Neural progenitor cell (in vitro differentiated cells): Measurements from ENCODE around the gene RAB15. TPM values are rescaled to one million over a fixed set of nuclear protein-coding genes. Genes with fewer than 3 reads are reported as not detected.

Experiments
- DNase-seq: peaks from one replicate; pipeline ENCODE4 v3.0.0-alpha.2; 2016; ENCODE audit warnings: low spot score
- H2AFZ ChIP-seq: fragments of 200-600 bp; sonication (generic); replicated peaks from 2 replicates; pipeline ENCODE4 v1.6.1; 2016; ENCODE audit warnings: antibody characterized with exemption
- H3F3A ChIP-seq: fragments of 200-600 bp; sonication (generic); 2 replicates; pipeline ENCODE4 v1.6.1; 2016; ENCODE audit warnings: antibody characterized with exemption, low read depth
- H3K27ac ChIP-seq: fragments of 200-600 bp; sonication (generic); 2 replicates; pipeline ENCODE4 v1.5.1; 2016; ENCODE audit warnings: mild to moderate bottlenecking
- H3K27me3 ChIP-seq: fragments of 200-600 bp; sonication (generic); 2 replicates; pipeline ENCODE4 v1.6.1; 2016; ENCODE audit warnings: mild to moderate bottlenecking, moderate library complexity
- H3K36me3 ChIP-seq: fragments of 200-600 bp; sonication (generic); 2 replicates; pipeline ENCODE4 v1.5.1; 2016
- H3K4me1 ChIP-seq: fragments of 200-600 bp; sonication (generic); 2 replicates; pipeline ENCODE4 v1.6.1; 2016; ENCODE audit warnings: mixed run types
- H3K4me2 ChIP-seq: fragments of 200-600 bp; sonication (generic); 2 replicates; pipeline ENCODE4 v1.6.1; 2016
- H3K4me3 ChIP-seq: fragments of 200-600 bp; sonication (generic); 2 replicates; pipeline ENCODE4 v1.5.1; 2016
- H3K79me2 ChIP-seq: fragments of 200-600 bp; sonication (generic); 2 replicates; pipeline ENCODE4 v1.6.1; 2016; ENCODE audit warnings: low read depth
- H3K9ac ChIP-seq: fragments of 200-600 bp; sonication (generic); 2 replicates; pipeline ENCODE4 v1.6.1; 2016
- H3K9me3 ChIP-seq: fragments of 200-600 bp; sonication (generic); 2 replicates; pipeline ENCODE4 v1.5.1; 2016; ENCODE audit warnings: low read depth
- H4K20me1 ChIP-seq: fragments of 200-600 bp; sonication (generic); 2 replicates; pipeline ENCODE4 v1.6.1; 2016; ENCODE audit warnings: low read depth
- H3K27ac Mint-ChIP-seq: 3 replicates; pipeline ENCODE4 v1.8.0; 2021; ENCODE audit warnings: mixed read lengths
- H3K27me3 Mint-ChIP-seq: 2 replicates; pipeline ENCODE4 v1.8.0; 2022; ENCODE audit warnings: low read depth, mild to moderate bottlenecking, inconsistent platforms, moderate library complexity, mixed read lengths; ENCODE audit not compliant: insufficient read depth
- H3K36me3 Mint-ChIP-seq: 3 replicates; pipeline ENCODE4 v1.8.0; 2021; ENCODE audit warnings: mixed read lengths
- H3K4me1 Mint-ChIP-seq: 3 replicates; pipeline ENCODE4 v1.8.0; 2021; ENCODE audit warnings: mixed read lengths
- H3K4me3 Mint-ChIP-seq: 3 replicates; pipeline ENCODE4 v1.8.0; 2021; ENCODE audit warnings: mild to moderate bottlenecking, moderate library complexity, mixed read lengths
- H3K9me3 Mint-ChIP-seq: 3 replicates; pipeline ENCODE4 v1.8.0; 2020; ENCODE audit warnings: mixed read lengths
- EZH2 ChIP-seq: fragments of 200-600 bp; sonication (generic); IDR thresholded peaks from 2 replicates; pipeline ENCODE4 v1.6.1; 2017; ENCODE audit warnings: antibody characterized with exemption, mild to moderate bottlenecking, moderate library complexity
- EZH2phosphoT487 ChIP-seq: fragments of 200-600 bp; sonication (generic); IDR thresholded peaks from 2 replicates; pipeline ENCODE4 v1.6.1; 2017; ENCODE audit warnings: antibody characterized with exemption
- total RNA-seq: library from RNA; depleted of rRNA; stranded (reverse); fragments of >200 nt; gene quantifications from 2 replicates; pipeline ENCODE4 v1.2.3, GENCODE V29; 2015; ENCODE audit warnings: low replicate concordance
- TF ChIP-seq, protein P1 (sequence below): fragments of 200-600 bp; sonication (generic); IDR thresholded peaks from 2 replicates; pipeline ENCODE4 v1.5.1; 2017; ENCODE audit warnings: antibody characterized with exemption, mild to moderate bottlenecking

The RAB15 gene
- total RNA-seq, 1 donor from 2014 or later: 12.2 TPM

DNA sequence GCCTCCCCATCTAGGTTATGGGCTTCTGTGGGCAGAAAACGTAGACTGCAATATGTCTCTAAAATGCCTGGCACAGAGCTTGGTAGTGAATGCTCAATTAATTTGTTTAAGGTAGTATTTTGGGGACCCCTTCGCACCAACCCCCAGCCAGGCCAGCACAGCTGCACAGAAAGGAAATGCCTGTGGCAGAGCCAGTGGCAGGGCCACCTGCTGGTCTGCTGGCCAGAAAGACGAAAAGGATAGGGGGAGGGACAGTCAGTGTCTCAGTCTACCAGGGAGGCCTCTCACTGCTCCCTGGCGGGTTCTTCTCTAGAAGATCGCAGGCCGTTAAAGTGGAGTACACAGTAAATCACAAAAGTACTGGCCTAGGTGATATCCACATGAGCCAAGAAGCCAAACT lies 3.5 kb downstream of the RAB15 start:
- H2AFZ ChIP-seq: no peak overlapping the region
- no peak overlapping the region for H3K9ac ChIP-seq
- Mint-ChIP-seq H3K4me3 (no peak overlapping the region), H3K9me3 (no peaks in the 10 kb centered on the region), H3K27ac (no peak overlapping the region), H3K36me3 (no peaks in the 10 kb centered on the region), H3K4me1 (peaks cover 13% of the 10 kb centered on the region), H3K27me3 (no peaks in the 10 kb centered on the region)
- peaks cover 26% of the 10 kb centered on the region for H3K4me1 ChIP-seq
- no peaks in the 10 kb centered on the region for H3K36me3 ChIP-seq
- H3K27ac ChIP-seq: no peak overlapping the region
- no peaks in the 10 kb centered on the region for H3K9me3 ChIP-seq
- peaks cover 13% of the 10 kb centered on the region for H3F3A ChIP-seq
- H4K20me1 ChIP-seq: peaks cover 10% of the 10 kb centered on the region
- TF ChIP-seq EZH2phosphoT487 (no peak), EZH2 (no peak)
- TF ChIP-seq, protein P1, sequence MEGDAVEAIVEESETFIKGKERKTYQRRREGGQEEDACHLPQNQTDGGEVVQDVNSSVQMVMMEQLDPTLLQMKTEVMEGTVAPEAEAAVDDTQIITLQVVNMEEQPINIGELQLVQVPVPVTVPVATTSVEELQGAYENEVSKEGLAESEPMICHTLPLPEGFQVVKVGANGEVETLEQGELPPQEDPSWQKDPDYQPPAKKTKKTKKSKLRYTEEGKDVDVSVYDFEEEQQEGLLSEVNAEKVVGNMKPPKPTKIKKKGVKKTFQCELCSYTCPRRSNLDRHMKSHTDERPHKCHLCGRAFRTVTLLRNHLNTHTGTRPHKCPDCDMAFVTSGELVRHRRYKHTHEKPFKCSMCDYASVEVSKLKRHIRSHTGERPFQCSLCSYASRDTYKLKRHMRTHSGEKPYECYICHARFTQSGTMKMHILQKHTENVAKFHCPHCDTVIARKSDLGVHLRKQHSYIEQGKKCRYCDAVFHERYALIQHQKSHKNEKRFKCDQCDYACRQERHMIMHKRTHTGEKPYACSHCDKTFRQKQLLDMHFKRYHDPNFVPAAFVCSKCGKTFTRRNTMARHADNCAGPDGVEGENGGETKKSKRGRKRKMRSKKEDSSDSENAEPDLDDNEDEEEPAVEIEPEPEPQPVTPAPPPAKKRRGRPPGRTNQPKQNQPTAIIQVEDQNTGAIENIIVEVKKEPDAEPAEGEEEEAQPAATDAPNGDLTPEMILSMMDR: no peak
- H3K4me3 ChIP-seq: no peak overlapping the region
- peak overlapping the region; percentile 40 for H3K4me2 ChIP-seq
- no peaks in the 10 kb centered on the region for H3K79me2 ChIP-seq
- peaks cover 32% of the 10 kb centered on the region for H3K27me3 ChIP-seq
- DNase-seq: peak; percentile 41

DNA sequence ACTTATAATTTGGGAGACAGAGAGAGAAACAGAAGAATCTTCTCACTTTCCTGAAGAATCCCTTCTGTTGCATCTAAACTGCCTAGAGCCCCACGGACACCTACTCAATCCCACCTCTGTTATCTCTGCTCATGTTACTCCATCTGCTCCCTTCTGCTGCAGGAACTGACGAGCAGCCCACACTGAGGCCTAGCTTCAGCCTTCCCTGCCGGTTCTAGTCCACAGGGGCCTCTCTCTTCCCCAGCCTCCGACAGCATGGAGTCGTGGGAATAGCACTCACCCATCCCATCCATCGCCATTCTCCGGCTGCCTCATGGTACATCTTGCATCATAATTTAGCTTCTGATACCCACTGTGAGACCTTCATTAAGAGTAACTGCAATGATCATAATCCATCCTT lies 4.0 kb downstream of the RAB15 start:
- Histone ChIP-seq H2AFZ (no peak overlapping the region), H3K36me3 (no peaks in the 10 kb centered on the region), H3K4me1 (peaks cover 26% of the 10 kb centered on the region), H3K27ac (no peak overlapping the region), H3K4me2 (peak overlapping the region; percentile 40), H3K9ac (no peak overlapping the region), H3K9me3 (no peaks in the 10 kb centered on the region), H3K4me3 (no peak overlapping the region), H3K79me2 (no peaks in the 10 kb centered on the region), H3K27me3 (peaks cover 28% of the 10 kb centered on the region), H4K20me1 (peaks cover 10% of the 10 kb centered on the region), H3F3A (peaks cover 9% of the 10 kb centered on the region)
- Mint-ChIP-seq H3K4me1 (peaks cover 13% of the 10 kb centered on the region), H3K36me3 (no peaks in the 10 kb centered on the region), H3K4me3 (no peak overlapping the region), H3K27ac (no peak overlapping the region), H3K27me3 (no peaks in the 10 kb centered on the region), H3K9me3 (no peaks in the 10 kb centered on the region)
- no peak for TF ChIP-seq EZH2phosphoT487
- TF ChIP-seq, protein P1: no peak
- no peak for TF ChIP-seq EZH2
- DNase-seq: no peak

DNA sequence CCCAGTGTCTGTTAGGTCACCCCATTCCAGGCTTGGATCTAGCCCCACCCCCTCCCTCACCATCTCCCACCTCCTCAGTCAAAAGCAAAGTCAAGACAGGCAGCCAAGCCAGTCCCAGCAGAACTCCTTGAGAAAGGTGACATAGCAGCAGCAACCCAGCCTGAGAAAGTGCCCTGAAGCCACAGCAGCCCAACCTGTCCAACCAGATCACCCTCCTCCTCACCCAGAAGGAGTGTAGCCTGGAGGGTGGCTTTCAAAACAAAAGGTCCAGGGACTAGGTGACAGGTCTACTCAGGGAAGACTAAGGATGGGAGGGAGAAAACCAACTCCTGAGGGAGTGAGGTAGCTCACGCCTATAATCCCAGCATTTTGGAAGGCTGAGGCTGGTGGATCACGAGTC lies 5.2 kb downstream of the RAB15 start:
- no peaks in the 10 kb centered on the region for H3K9me3 Mint-ChIP-seq
- TF ChIP-seq EZH2: no peak
- TF ChIP-seq, protein P1: no peak
- no peak for TF ChIP-seq EZH2phosphoT487
- Histone ChIP-seq H2AFZ (no peak overlapping the region), H3K36me3 (no peaks in the 10 kb centered on the region), H3K27me3 (peaks cover 18% of the 10 kb centered on the region), H3K9me3 (no peaks in the 10 kb centered on the region), H3K4me3 (no peak overlapping the region), H3K4me1 (peaks cover 26% of the 10 kb centered on the region), H3K9ac (no peak overlapping the region), H3F3A (no peaks in the 10 kb centered on the region), H4K20me1 (peaks cover 7% of the 10 kb centered on the region), H3K4me2 (no peak overlapping the region), H3K79me2 (no peaks in the 10 kb centered on the region), H3K27ac (no peak overlapping the region)
- H3K27me3 Mint-ChIP-seq: no peaks in the 10 kb centered on the region
- H3K4me3 Mint-ChIP-seq: no peak overlapping the region
- no peaks in the 10 kb centered on the region for H3K36me3 Mint-ChIP-seq
- no peak for DNase-seq
- peaks cover 13% of the 10 kb centered on the region for H3K4me1 Mint-ChIP-seq
- H3K27ac Mint-ChIP-seq: no peak overlapping the region
